GM21526 (cell line): Measurements from ENCODE around the gene LMAN1.

Experiments used
- ATAC-seq: cut with Tn5 transposase; IDR thresholded peaks from one replicate; pipeline ENCODE4 v1.9.1; 2021; ENCODE audit warnings: moderate library complexity; ENCODE audit not compliant: unreplicated experiment, low FRiP score

Gene LMAN1, protein sequence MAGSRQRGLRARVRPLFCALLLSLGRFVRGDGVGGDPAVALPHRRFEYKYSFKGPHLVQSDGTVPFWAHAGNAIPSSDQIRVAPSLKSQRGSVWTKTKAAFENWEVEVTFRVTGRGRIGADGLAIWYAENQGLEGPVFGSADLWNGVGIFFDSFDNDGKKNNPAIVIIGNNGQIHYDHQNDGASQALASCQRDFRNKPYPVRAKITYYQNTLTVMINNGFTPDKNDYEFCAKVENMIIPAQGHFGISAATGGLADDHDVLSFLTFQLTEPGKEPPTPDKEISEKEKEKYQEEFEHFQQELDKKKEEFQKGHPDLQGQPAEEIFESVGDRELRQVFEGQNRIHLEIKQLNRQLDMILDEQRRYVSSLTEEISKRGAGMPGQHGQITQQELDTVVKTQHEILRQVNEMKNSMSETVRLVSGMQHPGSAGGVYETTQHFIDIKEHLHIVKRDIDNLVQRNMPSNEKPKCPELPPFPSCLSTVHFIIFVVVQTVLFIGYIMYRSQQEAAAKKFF

GRCh38 chr18:59358712-59359575 lies at the start of gene LMAN1:
LMAN1 (minus strand) TSS chr18:59359265; CDS start chr18:59359244, 21 bp downstream.
- peak; percentile 92 for ATAC-seq

DNA sequence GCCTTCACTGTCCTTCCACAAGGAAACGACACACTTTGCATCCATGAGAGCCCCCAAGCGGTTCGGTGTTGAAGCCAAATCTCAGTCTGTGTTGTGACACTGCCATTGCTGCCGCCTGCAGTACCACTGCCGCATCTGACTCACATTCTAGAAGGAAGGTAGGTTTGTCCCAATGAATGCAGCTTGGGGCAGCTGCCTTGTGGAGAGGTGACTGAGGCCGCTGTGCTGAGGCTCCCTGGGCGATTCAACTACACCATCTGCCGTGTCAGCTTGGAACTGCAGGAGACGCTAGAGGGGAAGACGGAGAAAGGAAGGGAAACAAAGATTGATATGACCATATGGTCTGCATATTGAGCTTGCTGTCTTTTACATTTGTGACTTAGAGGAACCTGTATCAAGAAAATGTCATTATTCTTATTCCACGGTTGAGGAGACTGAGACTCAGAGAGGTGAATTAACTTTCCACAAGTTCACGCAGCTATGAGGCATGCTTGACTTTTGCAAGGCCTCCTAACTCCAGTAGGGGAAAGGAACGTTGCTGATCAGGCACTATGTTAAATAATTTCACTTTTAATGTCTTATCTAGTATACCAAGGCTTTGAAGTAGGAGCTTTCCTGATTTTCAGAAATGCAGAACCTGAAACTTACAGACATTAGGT lies 43.5 kb upstream of the LMAN1 start:
- peak; percentile 99 for ATAC-seq

GRCh38 chr18:59400407-59400806 lies 41.3 kb upstream of the LMAN1 start:
- no peak for ATAC-seq

- no peak for ATAC-seq
Measured at GRCh38 chr18:59395226-59396175, 36.4 kb upstream of the LMAN1 start.

DNA sequence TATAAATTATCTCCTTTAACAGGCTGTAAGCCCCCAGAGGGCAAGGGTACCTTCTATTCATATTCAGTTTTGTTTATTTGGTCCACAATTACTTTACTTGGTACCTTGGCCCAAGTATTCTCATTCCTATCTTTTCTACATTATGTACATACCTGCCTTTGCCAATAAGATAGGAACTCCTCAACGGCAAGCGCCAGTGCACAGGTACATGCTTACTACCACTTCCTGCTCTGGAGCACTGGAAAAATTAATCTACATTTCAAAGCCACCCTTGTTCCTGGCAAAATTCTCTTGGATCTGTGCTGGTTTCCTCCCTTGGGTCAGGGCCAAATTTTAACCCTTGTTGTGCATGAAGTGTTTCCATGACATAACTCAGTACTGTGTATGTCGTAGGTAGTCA lies 34.3 kb upstream of the LMAN1 start:
- ATAC-seq, result no peak

GRCh38 chr18:59388817-59389216 lies 29.8 kb upstream of the LMAN1 start:
- ATAC-seq, result no peak

- ATAC-seq, result no peak
Measured at GRCh38 chr18:59387687-59388565, 28.9 kb upstream of the LMAN1 start.

GRCh38 chr18:59386909-59387686 lies 28.0 kb upstream of the LMAN1 start:
- ATAC-seq, result no peak

DNA sequence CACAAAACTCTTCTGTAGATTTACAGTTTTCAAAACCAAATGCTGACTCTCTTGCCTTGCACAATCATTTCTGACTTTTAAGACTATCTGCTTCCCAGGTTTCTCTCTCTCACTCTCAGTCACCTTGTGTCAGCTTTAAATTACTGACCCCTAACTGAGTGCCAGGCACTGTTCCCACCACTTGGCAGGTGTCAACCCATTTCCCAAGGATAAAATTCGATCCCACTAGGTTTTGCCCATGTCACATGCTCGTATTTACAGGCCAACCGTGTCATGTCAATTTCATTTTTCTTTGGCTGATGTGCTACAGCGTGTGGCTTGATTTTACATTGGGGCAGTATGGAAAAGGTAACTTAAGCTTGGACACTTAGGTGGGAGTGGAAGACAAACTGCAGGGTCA lies 26.1 kb upstream of the LMAN1 start:
- ATAC-seq, result no peak

DNA sequence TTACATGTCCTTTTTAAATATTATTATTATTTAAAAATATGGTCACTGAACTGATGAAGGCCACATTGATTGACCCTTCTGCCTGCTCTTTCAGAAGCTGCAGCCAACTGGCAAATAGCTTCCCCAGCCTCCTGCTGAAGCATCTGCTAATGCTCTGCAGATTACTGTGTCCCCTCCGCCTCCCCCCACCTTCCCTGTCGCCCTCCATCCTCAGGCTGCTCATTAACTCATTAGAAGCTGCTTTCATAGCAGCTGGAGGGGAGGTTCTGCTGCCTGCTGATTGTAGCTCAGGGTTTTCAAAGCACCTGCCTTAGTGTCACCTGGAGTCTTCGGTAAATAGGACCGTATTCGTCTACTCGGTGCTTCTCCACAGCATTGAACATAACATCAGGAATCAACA lies 24.8 kb upstream of the LMAN1 start:
- ATAC-seq, result no peak

DNA sequence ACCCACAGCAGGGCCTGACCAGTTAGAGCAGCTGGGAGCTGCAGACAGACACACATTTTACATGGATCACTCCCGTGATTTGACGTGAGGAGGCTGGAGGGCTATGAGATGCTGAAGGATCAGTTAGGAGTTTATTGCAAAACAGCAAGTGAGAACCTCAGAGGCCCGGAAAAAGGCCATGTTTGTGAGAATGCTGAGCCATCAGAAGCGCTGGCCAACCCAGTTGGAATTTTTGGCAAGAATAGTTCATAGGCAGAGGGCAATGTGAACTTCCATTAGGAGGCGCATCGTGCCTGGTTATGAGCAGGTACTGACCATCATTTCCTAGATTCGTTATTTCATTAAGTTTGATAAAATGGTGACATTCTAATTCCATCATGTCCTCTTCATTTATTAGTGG lies 23.3 kb upstream of the LMAN1 start:
- ATAC-seq, result no peak

DNA sequence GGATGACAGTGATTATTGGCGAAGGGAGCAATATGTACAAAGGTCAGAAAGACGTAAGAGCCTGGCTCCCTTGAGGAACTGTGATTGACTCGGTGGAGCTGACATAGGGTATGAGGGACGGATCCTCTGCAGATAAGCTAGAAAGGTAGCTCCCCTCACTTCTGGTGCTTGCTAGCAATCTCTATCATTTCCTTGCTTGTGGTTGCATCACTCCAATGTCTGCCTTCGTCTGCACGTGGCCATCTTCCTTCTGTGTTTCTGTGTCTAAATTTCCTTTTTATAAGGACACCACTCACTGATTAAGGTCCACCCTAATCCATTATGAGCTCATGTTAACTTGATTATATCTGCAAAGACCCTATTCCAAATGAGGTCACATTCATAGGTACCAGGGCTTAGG lies 22.9 kb upstream of the LMAN1 start:
- no peak for ATAC-seq

DNA sequence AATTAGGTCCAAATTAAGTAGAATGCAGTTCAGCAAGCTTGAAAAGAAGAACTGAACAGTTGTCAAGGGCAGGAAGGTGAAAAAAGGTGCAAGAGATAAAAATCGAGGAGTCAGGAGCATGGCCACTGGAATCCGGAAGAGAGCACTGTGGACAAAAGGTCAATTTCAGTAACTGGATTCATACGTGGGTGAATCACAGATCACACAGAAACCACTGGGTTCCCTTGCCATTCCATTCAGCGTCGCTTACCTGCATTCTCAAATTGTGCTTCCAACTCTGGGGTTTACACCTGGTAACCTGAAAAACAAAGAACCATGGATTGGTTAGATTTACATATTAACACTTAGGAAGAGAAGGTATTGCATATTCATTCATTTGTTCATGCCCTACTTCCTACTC lies 21.6 kb upstream of the LMAN1 start:
- ATAC-seq, result no peak

DNA sequence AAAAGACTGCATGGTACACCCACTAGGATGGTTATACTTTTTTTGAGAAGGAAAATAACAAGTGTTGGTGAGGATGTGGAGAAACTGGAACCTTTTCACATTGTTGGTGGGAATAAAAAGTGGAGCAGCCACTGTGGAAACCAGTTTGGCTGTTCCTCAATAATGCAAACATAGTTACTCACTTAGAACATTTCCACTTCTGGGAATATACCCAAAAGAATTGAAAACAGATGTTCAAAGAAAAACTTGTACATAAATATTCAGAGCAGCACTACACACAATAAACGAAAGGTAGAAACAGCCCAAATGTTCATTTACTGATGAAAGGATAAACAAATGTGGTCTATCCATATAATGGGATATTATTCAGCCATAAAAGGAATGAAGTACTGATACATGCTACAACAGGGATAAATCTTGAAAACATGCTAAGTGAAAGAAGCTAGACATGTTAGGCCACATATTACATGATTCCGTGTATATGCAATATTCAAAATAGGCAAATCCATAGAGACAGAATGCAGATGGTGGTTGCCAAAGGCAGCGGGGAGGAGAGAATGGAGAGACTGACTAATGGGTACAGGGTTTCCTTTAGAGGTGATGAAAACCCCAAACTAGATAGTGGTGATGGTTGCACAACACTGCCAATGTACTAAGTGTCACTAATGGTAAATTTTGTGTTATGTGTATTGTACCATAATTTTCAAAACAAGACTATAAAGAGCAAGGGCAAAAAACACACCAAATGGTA lies 20.9 kb upstream of the LMAN1 start:
- ATAC-seq, result no peak

DNA sequence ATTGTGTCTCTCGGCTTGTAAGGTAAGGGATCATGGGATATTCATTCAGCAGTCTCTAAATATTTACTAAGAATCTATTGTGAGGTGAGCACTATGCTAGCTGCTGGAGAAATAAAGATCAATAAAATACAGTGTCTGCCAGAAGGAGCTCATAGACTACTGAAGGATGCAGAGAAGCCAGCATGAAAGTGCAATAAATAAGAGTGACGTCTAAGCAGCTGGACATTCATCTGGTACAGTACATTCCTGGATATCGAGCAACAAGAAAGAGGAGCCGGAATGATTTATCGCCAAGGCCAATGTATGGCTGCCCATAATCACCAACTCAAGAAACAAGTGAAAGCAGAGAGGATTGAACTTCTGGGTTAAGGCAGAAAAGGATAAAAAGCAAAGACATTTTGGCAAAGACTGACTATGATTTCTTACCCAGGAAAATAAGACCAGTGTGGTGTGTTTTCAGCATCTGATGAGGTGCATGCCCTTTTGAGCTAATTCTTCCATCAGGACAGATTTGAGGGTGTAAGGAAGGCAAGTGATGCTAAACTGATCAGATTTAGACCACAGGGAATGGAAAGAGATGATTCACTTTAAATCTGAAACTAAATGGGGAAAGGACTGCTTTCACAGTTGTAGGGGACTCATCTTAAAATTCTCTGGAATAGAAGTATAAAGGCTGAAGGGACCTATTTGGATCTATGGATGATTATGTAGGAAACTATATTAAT lies 18.7 kb upstream of the LMAN1 start:
- ATAC-seq, result no peak

DNA sequence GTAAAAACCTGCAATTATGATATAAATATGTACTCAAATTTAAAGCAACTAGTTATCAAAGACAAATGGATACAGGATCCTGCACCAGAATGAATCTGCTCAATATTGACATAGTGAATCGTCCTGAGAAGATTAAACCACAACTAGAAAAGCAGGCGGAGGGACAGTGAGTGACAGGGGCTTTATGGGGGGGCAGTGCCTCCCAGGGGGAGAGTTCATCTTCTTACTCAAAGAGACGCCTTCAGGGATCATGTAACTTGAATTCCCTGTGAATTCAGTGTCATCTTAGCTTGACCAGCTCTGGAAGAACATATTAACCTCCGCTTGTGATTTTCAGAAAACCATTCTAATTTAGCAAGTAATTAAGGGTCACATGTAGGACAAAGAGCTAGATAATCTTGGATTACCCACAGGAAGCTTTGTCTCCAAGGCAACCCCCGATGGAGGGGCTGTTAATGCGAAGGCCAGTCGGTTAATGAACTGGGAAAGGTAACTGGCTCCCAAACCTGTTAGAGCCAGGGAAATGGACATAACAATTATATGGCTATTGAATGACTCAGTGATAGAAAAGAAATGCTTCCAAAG lies 17.4 kb upstream of the LMAN1 start:
- no peak for ATAC-seq
